WTC11 (cell line): Measurements from ENCODE around the gene PRTFDC1. TPM values are rescaled to one million over a fixed set of nuclear protein-coding genes. Genes with fewer than 3 reads are reported as not detected.

Experiments used
- ATAC-seq: fragments of 200-7000 bp; cut with Tn5 transposase; 2 replicates; pipeline ENCODE4 v1.10.0; 2021; ENCODE audit warnings: mild to moderate bottlenecking, moderate library complexity
- CTCF ChIA-PET: fragments of 300-600 bp; sonication (Branson Sonifier 250); formaldehyde crosslinking; loops from one replicate; lab custom pipeline; 2021; ENCODE audit warnings: antibody characterized with exemption; lab: Charles Lee
- POLR2A ChIA-PET: fragments of 350-600 bp; sonication (Branson Sonifier 250); formaldehyde crosslinking; loops from one replicate; lab custom pipeline; 2021; ENCODE audit warnings: antibody characterized with exemption; lab: Charles Lee
- DNase-seq: peaks from one replicate; pipeline ENCODE4 v3.0.0; 2021; ENCODE audit warnings: low spot score
- H3K27ac Mint-ChIP-seq: 2 replicates; pipeline ENCODE4 v1.8.0; 2021; ENCODE audit warnings: mixed read lengths
- H3K27me3 Mint-ChIP-seq: 2 replicates; pipeline ENCODE4 v1.8.0; 2021; ENCODE audit warnings: low read depth, mild to moderate bottlenecking, moderate library complexity, mixed read lengths
- H3K36me3 Mint-ChIP-seq: 2 replicates; pipeline ENCODE4 v1.8.0; 2021; ENCODE audit warnings: mixed read lengths
- H3K4me1 Mint-ChIP-seq: 2 replicates; pipeline ENCODE4 v1.8.0; 2022; ENCODE audit warnings: mixed read lengths
- H3K4me3 Mint-ChIP-seq: 2 replicates; pipeline ENCODE4 v1.8.0; 2021; ENCODE audit warnings: mild to moderate bottlenecking, moderate library complexity, mixed read lengths
- H3K9me3 Mint-ChIP-seq: 2 replicates; pipeline ENCODE4 v1.8.0; 2021; ENCODE audit warnings: mixed read lengths
- EMX1 ChIP-seq: fragments of 250-450 bp; sonication (Bioruptor Pico); IDR thresholded peaks from 2 replicates; pipeline ENCODE4 v1.8.0; 2021; ENCODE audit warnings: mild to moderate bottlenecking
- GRHL2 ChIP-seq: fragments of 250-450 bp; sonication (Bioruptor Pico); IDR thresholded peaks from 2 replicates; pipeline ENCODE4 v1.8.0; 2022; ENCODE audit warnings: mild to moderate bottlenecking, moderate library complexity; ENCODE audit not compliant: insufficient replicate concordance, severe bottlenecking
- GTF2I ChIP-seq: fragments of 250-450 bp; sonication (Bioruptor Pico); conservative IDR thresholded peaks from 2 replicates; pipeline ENCODE4 v1.4.0; 2021; ENCODE audit warnings: mild to moderate bottlenecking
- IRF1 ChIP-seq: sonication (generic); formaldehyde crosslinking; IDR thresholded peaks from 2 replicates; pipeline ENCODE4 v1.8.0; 2023; ENCODE audit warnings: missing genetic modification reagents
- JAZF1 ChIP-seq: fragments of 250-450 bp; sonication (Bioruptor Pico); IDR thresholded peaks from 2 replicates; pipeline ENCODE4 v1.9.0; 2021; ENCODE audit warnings: moderate library complexity, mild to moderate bottlenecking, inconsistent platforms
- MYBL2 ChIP-seq: sonication (generic); formaldehyde crosslinking; IDR thresholded peaks from 2 replicates; pipeline ENCODE4 v1.8.1; 2023; ENCODE audit warnings: mild to moderate bottlenecking, moderate library complexity, missing genetic modification reagents
- NR1H2 ChIP-seq: sonication (generic); formaldehyde crosslinking; IDR thresholded peaks from 2 replicates; pipeline ENCODE4 v1.9.0; 2021; ENCODE audit warnings: mild to moderate bottlenecking, moderate library complexity, missing genetic modification reagents
- NR3C1 ChIP-seq: sonication (generic); formaldehyde crosslinking; conservative IDR thresholded peaks from 2 replicates; pipeline ENCODE4 v1.8.1; 2023; ENCODE audit warnings: low read depth, mild to moderate bottlenecking, missing genetic modification reagents
- TEAD4 ChIP-seq: sonication (generic); formaldehyde crosslinking; IDR thresholded peaks from 2 replicates; pipeline ENCODE4 v1.8.0; 2022; ENCODE audit warnings: mild to moderate bottlenecking, missing genetic modification reagents
- USF2 ChIP-seq: sonication (generic); formaldehyde crosslinking; IDR thresholded peaks from 2 replicates; pipeline ENCODE4 v1.8.1; 2023; ENCODE audit warnings: mild to moderate bottlenecking, missing genetic modification reagents, moderate library complexity
- ZNF121 ChIP-seq: sonication (generic); formaldehyde crosslinking; IDR thresholded peaks from 2 replicates; pipeline ENCODE4 v1.8.0; 2023; ENCODE audit warnings: missing genetic modification reagents
- ZNF317 ChIP-seq: sonication (generic); formaldehyde crosslinking; IDR thresholded peaks from 2 replicates; pipeline ENCODE4 v1.8.1; 2023; ENCODE audit warnings: low read depth, mild to moderate bottlenecking, moderate library complexity, missing genetic modification reagents, borderline replicate concordance
- total RNA-seq: library from RNA; stranded (reverse); gene quantifications from 3 replicates; pipeline ENCODE4 v1.2.3, GENCODE V29; 2021
- TF ChIP-seq, protein P1 (sequence below): sonication (generic); formaldehyde crosslinking; IDR thresholded peaks from 2 replicates; pipeline ENCODE4 v1.8.1; 2023; ENCODE audit warnings: mild to moderate bottlenecking, moderate library complexity, missing genetic modification reagents
- TF ChIP-seq, protein P2 (sequence below): fragments of 250-450 bp; sonication (Bioruptor Pico); IDR thresholded peaks from 2 replicates; pipeline ENCODE4 v2.1.2; 2022; ENCODE audit warnings: mild to moderate bottlenecking, moderate library complexity
- TF ChIP-seq, protein P3 (sequence below): fragments of 250-450 bp; sonication (Bioruptor Pico); IDR thresholded peaks from 2 replicates; pipeline ENCODE4 v1.9.0; 2021; ENCODE audit warnings: mild to moderate bottlenecking, borderline replicate concordance
- TF ChIP-seq, protein P4 (sequence below): fragments of 250-450 bp; sonication (Bioruptor Pico); IDR thresholded peaks from 2 replicates; pipeline ENCODE4 v1.9.0; 2021; ENCODE audit warnings: mild to moderate bottlenecking

The PRTFDC1 gene
- total RNA-seq, 1 experiment from 2014 or later: 6.1 TPM

DNA sequence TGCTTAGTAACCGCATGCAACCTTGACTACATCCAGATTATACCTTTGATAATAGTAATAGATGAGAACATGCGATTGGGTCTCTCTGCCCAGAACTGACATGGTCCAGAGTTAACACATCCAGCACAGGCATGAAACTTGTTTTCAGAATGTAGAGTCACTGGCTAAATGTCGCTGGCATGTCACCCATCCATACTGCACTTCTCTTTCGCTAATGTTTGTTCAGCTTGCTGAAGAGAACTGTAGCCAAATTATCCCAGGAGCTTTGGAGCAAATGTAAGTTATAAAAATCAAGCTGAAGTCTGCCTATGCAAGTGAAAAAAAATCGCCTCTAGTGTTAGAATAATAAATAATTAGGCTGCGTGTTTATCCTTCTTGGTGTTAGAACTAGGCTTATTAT is 98.2 kb downstream of the PRTFDC1 start:
- peaks cover 52% of the 10 kb centered on the region for H3K4me1 Mint-ChIP-seq
- POLR2A ChIA-PET: no interaction called here

DNA sequence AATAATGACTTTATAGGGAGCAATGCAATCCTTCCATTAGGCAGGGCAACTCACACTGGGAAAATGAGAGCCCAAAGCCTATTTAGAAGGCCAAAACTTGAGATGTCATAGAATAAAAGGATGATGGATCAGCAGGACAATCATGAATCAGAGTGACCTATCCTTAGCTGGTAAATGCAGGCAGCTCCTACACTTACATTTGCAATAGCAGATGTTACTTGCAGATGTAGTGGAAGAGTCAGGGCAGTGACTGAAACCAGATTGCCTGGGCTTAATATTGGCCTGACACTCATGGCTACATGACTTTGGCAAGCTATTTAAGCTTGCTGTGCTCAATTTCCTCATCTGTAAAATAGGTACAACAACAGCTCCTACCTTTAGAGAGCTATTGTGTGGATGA is 98.7 kb downstream of the PRTFDC1 start:
- Mint-ChIP-seq H3K4me1 (peaks cover 47% of the 10 kb centered on the region), H3K36me3 (no peaks in the 10 kb centered on the region), H3K4me3 (no peak overlapping the region), H3K27me3 (no peaks in the 10 kb centered on the region; the same call in 1 of the 2 replicates), H3K27ac (no peak overlapping the region), H3K9me3 (no peaks in the 10 kb centered on the region)
- no peak for ATAC-seq
- no peak for TF ChIP-seq ZNF317 (CRISPR knock-in tag)
- no peak for TF ChIP-seq MYBL2 (CRISPR knock-in tag)
- TF ChIP-seq NR1H2 (CRISPR knock-in tag): no peak
- TF ChIP-seq NR3C1 (CRISPR knock-in tag): no peak
- TF ChIP-seq EMX1: no peak
- no peak for TF ChIP-seq GRHL2 (CRISPR knock-in tag)
- POLR2A ChIA-PET: no interaction called here
- DNase-seq: no peak
- CTCF ChIA-PET: no interaction called here

More for the DNA sequence above, 98.2 kb downstream of the PRTFDC1 start:
- CTCF ChIA-PET: no interaction called here
- Mint-ChIP-seq H3K36me3 (no peaks in the 10 kb centered on the region), H3K4me3 (no peak overlapping the region), H3K27ac (no peak overlapping the region), H3K9me3 (no peaks in the 10 kb centered on the region), H3K27me3 (no peaks in the 10 kb centered on the region; the same call in 1 of the 2 replicates)
- ATAC-seq (no peak), DNase-seq (no peak)
- TF ChIP-seq, protein P1, sequence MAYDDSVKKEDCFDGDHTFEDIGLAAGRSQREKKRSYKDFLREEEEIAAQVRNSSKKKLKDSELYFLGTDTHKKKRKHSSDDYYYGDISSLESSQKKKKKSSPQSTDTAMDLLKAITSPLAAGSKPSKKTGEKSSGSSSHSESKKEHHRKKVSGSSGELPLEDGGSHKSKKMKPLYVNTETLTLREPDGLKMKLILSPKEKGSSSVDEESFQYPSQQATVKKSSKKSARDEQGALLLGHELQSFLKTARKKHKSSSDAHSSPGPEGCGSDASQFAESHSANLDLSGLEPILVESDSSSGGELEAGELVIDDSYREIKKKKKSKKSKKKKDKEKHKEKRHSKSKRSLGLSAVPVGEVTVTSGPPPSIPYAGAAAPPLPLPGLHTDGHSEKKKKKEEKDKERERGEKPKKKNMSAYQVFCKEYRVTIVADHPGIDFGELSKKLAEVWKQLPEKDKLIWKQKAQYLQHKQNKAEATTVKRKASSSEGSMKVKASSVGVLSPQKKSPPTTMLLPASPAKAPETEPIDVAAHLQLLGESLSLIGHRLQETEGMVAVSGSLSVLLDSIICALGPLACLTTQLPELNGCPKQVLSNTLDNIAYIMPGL (CRISPR knock-in tag): no peak
- TF ChIP-seq JAZF1 (CRISPR knock-in tag) (no peak), NR1H2 (CRISPR knock-in tag) (no peak), USF2 (no peak), GTF2I (CRISPR knock-in tag) (no peak)
- TF ChIP-seq, protein P2, sequence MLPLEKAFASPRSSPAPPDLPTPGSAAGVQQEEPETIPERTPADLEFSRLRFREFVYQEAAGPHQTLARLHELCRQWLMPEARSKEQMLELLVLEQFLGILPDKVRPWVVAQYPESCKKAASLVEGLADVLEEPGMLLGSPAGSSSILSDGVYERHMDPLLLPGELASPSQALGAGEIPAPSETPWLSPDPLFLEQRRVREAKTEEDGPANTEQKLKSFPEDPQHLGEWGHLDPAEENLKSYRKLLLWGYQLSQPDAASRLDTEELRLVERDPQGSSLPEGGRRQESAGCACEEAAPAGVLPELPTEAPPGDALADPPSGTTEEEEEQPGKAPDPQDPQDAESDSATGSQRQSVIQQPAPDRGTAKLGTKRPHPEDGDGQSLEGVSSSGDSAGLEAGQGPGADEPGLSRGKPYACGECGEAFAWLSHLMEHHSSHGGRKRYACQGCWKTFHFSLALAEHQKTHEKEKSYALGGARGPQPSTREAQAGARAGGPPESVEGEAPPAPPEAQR (CRISPR knock-in tag): no peak

- H3K27me3 Mint-ChIP-seq: no peaks in the 10 kb centered on the region; the same call in 1 of the 2 replicates
- H3K27ac Mint-ChIP-seq: no peak overlapping the region
- POLR2A ChIA-PET: no interaction called here
- TF ChIP-seq USF2: peak; percentile 68
- no peak for TF ChIP-seq IRF1 (CRISPR knock-in tag)
- TF ChIP-seq, all 79 proteins: peak for 1
- Mint-ChIP-seq H3K36me3 (no peaks in the 10 kb centered on the region), H3K4me1 (peaks cover 36% of the 10 kb centered on the region), H3K9me3 (no peaks in the 10 kb centered on the region), H3K4me3 (no peak overlapping the region)
- CTCF ChIA-PET: no interaction called here
- ATAC-seq (peak; percentile 43), DNase-seq (no peak)
These were observed 100.8 kb downstream of the PRTFDC1 start for GRCh38 chr10:24851629-24852028.

GRCh38 chr10:24850727-24851296 is 101.6 kb downstream of the PRTFDC1 start:
- Mint-ChIP-seq H3K27ac (no peak overlapping the region), H3K36me3 (no peaks in the 10 kb centered on the region), H3K9me3 (peaks cover 4% of the 10 kb centered on the region; the same call in 1 of the 2 replicates), H3K4me3 (no peak overlapping the region), H3K27me3 (no peaks in the 10 kb centered on the region; the same call in 1 of the 2 replicates), H3K4me1 (peaks cover 35% of the 10 kb centered on the region)
- DNase-seq (no peak), ATAC-seq (peak; percentile 44)
- ChIA-PET CTCF (no interaction called here), POLR2A (no interaction called here)
- TF ChIP-seq, protein P3, sequence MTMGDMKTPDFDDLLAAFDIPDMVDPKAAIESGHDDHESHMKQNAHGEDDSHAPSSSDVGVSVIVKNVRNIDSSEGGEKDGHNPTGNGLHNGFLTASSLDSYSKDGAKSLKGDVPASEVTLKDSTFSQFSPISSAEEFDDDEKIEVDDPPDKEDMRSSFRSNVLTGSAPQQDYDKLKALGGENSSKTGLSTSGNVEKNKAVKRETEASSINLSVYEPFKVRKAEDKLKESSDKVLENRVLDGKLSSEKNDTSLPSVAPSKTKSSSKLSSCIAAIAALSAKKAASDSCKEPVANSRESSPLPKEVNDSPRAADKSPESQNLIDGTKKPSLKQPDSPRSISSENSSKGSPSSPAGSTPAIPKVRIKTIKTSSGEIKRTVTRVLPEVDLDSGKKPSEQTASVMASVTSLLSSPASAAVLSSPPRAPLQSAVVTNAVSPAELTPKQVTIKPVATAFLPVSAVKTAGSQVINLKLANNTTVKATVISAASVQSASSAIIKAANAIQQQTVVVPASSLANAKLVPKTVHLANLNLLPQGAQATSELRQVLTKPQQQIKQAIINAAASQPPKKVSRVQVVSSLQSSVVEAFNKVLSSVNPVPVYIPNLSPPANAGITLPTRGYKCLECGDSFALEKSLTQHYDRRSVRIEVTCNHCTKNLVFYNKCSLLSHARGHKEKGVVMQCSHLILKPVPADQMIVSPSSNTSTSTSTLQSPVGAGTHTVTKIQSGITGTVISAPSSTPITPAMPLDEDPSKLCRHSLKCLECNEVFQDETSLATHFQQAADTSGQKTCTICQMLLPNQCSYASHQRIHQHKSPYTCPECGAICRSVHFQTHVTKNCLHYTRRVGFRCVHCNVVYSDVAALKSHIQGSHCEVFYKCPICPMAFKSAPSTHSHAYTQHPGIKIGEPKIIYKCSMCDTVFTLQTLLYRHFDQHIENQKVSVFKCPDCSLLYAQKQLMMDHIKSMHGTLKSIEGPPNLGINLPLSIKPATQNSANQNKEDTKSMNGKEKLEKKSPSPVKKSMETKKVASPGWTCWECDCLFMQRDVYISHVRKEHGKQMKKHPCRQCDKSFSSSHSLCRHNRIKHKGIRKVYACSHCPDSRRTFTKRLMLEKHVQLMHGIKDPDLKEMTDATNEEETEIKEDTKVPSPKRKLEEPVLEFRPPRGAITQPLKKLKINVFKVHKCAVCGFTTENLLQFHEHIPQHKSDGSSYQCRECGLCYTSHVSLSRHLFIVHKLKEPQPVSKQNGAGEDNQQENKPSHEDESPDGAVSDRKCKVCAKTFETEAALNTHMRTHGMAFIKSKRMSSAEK (CRISPR knock-in tag): no peak
- TF ChIP-seq TEAD4: no peak
- TF ChIP-seq, protein P4, sequence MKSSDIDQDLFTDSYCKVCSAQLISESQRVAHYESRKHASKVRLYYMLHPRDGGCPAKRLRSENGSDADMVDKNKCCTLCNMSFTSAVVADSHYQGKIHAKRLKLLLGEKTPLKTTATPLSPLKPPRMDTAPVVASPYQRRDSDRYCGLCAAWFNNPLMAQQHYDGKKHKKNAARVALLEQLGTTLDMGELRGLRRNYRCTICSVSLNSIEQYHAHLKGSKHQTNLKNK (CRISPR knock-in tag): no peak
- no peak for TF ChIP-seq ZNF121 (CRISPR knock-in tag)
